Activated CD8-positive, alpha-beta memory T cell treated with anti-CD3 and anti-CD28 coated beads, Interleukin-2, amount 50 U/mL, for 1 hour (primary cell): ENCODE measurements around the gene MATCAP1.

Source experiments
- DNase-seq: peaks from one replicate; pipeline ENCODE4 v3.0.0-alpha.2; 2020; ENCODE audit errors: extremely low read depth

The MATCAP1 gene

GRCh38 chr16:67157892-67158635 lies 25.7 kb downstream of the MATCAP1 start:
- no peak for DNase-seq

- no peak for DNase-seq
These were observed 26.5 kb downstream of the MATCAP1 start for GRCh38 chr16:67157106-67157748.

GRCh38 chr16:67156143-67156844 lies 27.5 kb downstream of the MATCAP1 start:
- no peak for DNase-seq

GRCh38 chr16:67155295-67156142 lies 28.2 kb downstream of the MATCAP1 start:
- no peak for DNase-seq

GRCh38 chr16:67154578-67155294 lies 29.0 kb downstream of the MATCAP1 start:
- no peak for DNase-seq

GRCh38 chr16:67151431-67152097 lies 32.2 kb downstream of the MATCAP1 start:
- no peak for DNase-seq

GRCh38 chr16:67150833-67151396 lies 32.8 kb downstream of the MATCAP1 start, which contains the start of gene B3GNT9:
TSS of gene B3GNT9 (minus strand) at chr16:67150998. CDS start at chr16:67150485, 513 bp downstream.
- no peak for DNase-seq

- DNase-seq = no peak
These were observed 33.5 kb downstream of the MATCAP1 start for GRCh38 chr16:67150047-67150832.

- DNase-seq = no peak
These were observed 34.3 kb downstream of the MATCAP1 start for GRCh38 chr16:67149276-67150046.

- DNase-seq = no peak
These were observed 35.0 kb downstream of the MATCAP1 start for GRCh38 chr16:67148656-67149275.

GRCh38 chr16:67148221-67148620 lies 35.5 kb downstream of the MATCAP1 start:
- no peak for DNase-seq

GRCh38 chr16:67147437-67148140 lies 36.2 kb downstream of the MATCAP1 start:
- no peak for DNase-seq

GRCh38 chr16:67146523-67147357 lies 37.0 kb downstream of the MATCAP1 start:
- DNase-seq = no peak

GRCh38 chr16:67145746-67146145 lies 38.0 kb downstream of the MATCAP1 start:
- no peak for DNase-seq

GRCh38 chr16:67144943-67145342 lies 38.8 kb downstream of the MATCAP1 start:
- DNase-seq = no peak

- DNase-seq = no peak
These were observed 41.4 kb downstream of the MATCAP1 start for GRCh38 chr16:67142342-67142741.

- no peak for DNase-seq
These were observed 42.4 kb downstream of the MATCAP1 start for GRCh38 chr16:67141391-67141790.
